AG09309 (cell line): ENCODE results near the gene KRTAP10-10.
"Not testable (repeated sequence)": the region's sequence is repeated elsewhere in the genome, so short reads cannot be mapped to it uniquely, and the experiment has no call there.

ENCODE experiments used
- DNase-seq: peaks from one replicate; pipeline ENCODE4 v3.0.0-alpha.2; 2010; ENCODE audit warnings: low read depth
- H3K4me3 ChIP-seq: 2 replicates; pipeline ENCODE4 v1.5.1; 2011; ENCODE audit warnings: mild to moderate bottlenecking, low read depth, low read length, moderate library complexity; ENCODE audit not compliant: control insufficient read depth
- CTCF ChIP-seq: IDR thresholded peaks from 2 replicates; pipeline ENCODE4 v1.5.1; 2011; ENCODE audit warnings: mild to moderate bottlenecking, low read depth, low read length, inconsistent platforms; ENCODE audit not compliant: insufficient read depth, control insufficient read depth; ENCODE audit errors: missing control alignments

Gene KRTAP10-10

GRCh38 chr21:44640761-44641160, 3.6 kb downstream of the KRTAP10-10 start:
- no peak for TF ChIP-seq CTCF
- H3K4me3 ChIP-seq = no peak overlapping the region
- DNase-seq = no peak

GRCh38 chr21:44643741-44644310, 6.7 kb downstream of the KRTAP10-10 start:
- TF ChIP-seq CTCF = no peak
- H3K4me3 ChIP-seq = no peak overlapping the region
- DNase-seq = no peak

- no peak for TF ChIP-seq CTCF
- DNase-seq = no peak
- no peak overlapping the region for H3K4me3 ChIP-seq
These were observed 7.7 kb downstream of the KRTAP10-10 start for GRCh38 chr21:44644878-44645277.

GRCh38 chr21:44646366-44647221, 9.4 kb downstream of the KRTAP10-10 start, which contains the start of gene KRTAP10-11:
KRTAP10-11 (plus strand) TSS chr21:44646414; CDS start chr21:44646459, 45 bp downstream.
- DNase-seq, H3K4me3 ChIP-seq: not testable (repeated sequence)

- no peak for DNase-seq
- TF ChIP-seq CTCF = no peak
- no peak overlapping the region for H3K4me3 ChIP-seq
These were observed 10.0 kb downstream of the KRTAP10-10 start for GRCh38 chr21:44647222-44647552.

GRCh38 chr21:44648557-44649311, 11.6 kb downstream of the KRTAP10-10 start:
- no peak for TF ChIP-seq CTCF
- no peak overlapping the region for H3K4me3 ChIP-seq
- DNase-seq = no peak
